Activated CD4-positive, alpha-beta T cell treated with anti-CD3 and anti-CD28 coated beads, Interleukin-2, amount 10 ng/mL, durations not matched to agents 7 days and 5 days (primary cell): ENCODE measurements around the gene TSTD1. TPM values are rescaled to one million over a fixed set of nuclear protein-coding genes. Genes with fewer than 3 reads are reported as not detected.
A peak's percentile ranks its signal among the peaks of the same experiment; 100 is the strongest.
"Not testable (repeated sequence)": the region's sequence is repeated elsewhere in the genome, so short reads cannot be mapped to it uniquely, and the experiment has no call there.

Experiments used
- CTCF ChIA-PET: fragments of 350-600 bp; sonication (Branson Sonifier 250); formaldehyde crosslinking; loops from one replicate; lab custom pipeline; 2021; ENCODE audit warnings: antibody characterized with exemption; lab: Charles Lee
- POLR2A ChIA-PET: fragments of 350-600 bp; sonication (Branson Sonifier 250); formaldehyde crosslinking; loops from one replicate; lab custom pipeline; 2021; ENCODE audit warnings: antibody characterized with exemption; lab: Charles Lee
- DNase-seq: peaks from one replicate; pipeline ENCODE4 v3.0.0-alpha.2; 2020
- H3K27ac Mint-ChIP-seq: one replicate; pipeline ENCODE4 v1.8.0; 2021; ENCODE audit warnings: mild to moderate bottlenecking, moderate library complexity, mixed read lengths
- H3K27me3 Mint-ChIP-seq: one replicate; pipeline ENCODE4 v1.8.0; 2021; ENCODE audit warnings: mixed read lengths
- H3K36me3 Mint-ChIP-seq: one replicate; pipeline ENCODE4 v1.8.0; 2021; ENCODE audit warnings: low read depth, mixed read lengths
- H3K4me1 Mint-ChIP-seq: one replicate; pipeline ENCODE4 v1.8.0; 2021; ENCODE audit warnings: mixed read lengths
- H3K4me3 Mint-ChIP-seq: one replicate; pipeline ENCODE4 v1.8.0; 2021; ENCODE audit warnings: mild to moderate bottlenecking, moderate library complexity, mixed read lengths
- H3K9me3 Mint-ChIP-seq: one replicate; pipeline ENCODE4 v1.8.0; 2021; ENCODE audit warnings: mixed read lengths
- total RNA-seq, 2 experiments: library from RNA; stranded (reverse); gene quantifications; one replicate each; pipeline ENCODE4 v1.2.3, GENCODE V29; 2021

The TSTD1 gene
- total RNA-seq, 2 experiments from 2014 or later, result 33.5 to 43.6 TPM

GRCh38 chr1:161066694-161067093 is 27.9 kb upstream of the TSTD1 start:
- no peaks in the 10 kb centered on the region for H3K9me3 Mint-ChIP-seq
- H3K27me3 Mint-ChIP-seq, result no peaks in the 10 kb centered on the region
- H3K27ac Mint-ChIP-seq, result peak overlapping the region; percentile 99
- POLR2A ChIA-PET, result interaction anchor here (0.6 kb wide), 1 partner anchor 32 kb away, joined by 4 read pairs; the partner anchor contains the start of gene KLHDC9
- H3K36me3 Mint-ChIP-seq, result peaks cover 56% of the 10 kb centered on the region
- peak overlapping the region; percentile 93 for H3K4me3 Mint-ChIP-seq
- CTCF ChIA-PET, result interaction anchor here (1.9 to 13.5 kb wide), 3 partner anchors 12 to 30 kb away, joined by 6 to 185 read pairs (median 50); partner anchors contain the start of genes KLHDC9 and USF1
- peaks cover 70% of the 10 kb centered on the region for H3K4me1 Mint-ChIP-seq
- DNase-seq, result no peak

GRCh38 chr1:161065681-161066080 is 26.9 kb upstream of the TSTD1 start:
- H3K27me3 Mint-ChIP-seq, H3K9me3 Mint-ChIP-seq, POLR2A ChIA-PET, H3K27ac Mint-ChIP-seq, DNase-seq: not testable (repeated sequence)
- CTCF ChIA-PET, result interaction anchor here (0.7 to 8.5 kb wide), 3 partner anchors 11 to 52 kb away, joined by 3 to 50 read pairs (median 5); partner anchors contain the start of genes NIT1, PFDN2 and USF1
- H3K36me3 Mint-ChIP-seq, result peaks cover 60% of the 10 kb centered on the region
- peaks cover 67% of the 10 kb centered on the region for H3K4me1 Mint-ChIP-seq
- peak overlapping the region; percentile 27 for H3K4me3 Mint-ChIP-seq

GRCh38 chr1:161063936-161064335 is 25.2 kb upstream of the TSTD1 start:
- H3K27me3 Mint-ChIP-seq, H3K9me3 Mint-ChIP-seq, DNase-seq, POLR2A ChIA-PET: not testable (repeated sequence)
- H3K4me3 Mint-ChIP-seq, result peak overlapping the region; percentile 31
- peak overlapping the region; percentile 72 for H3K27ac Mint-ChIP-seq
- H3K36me3 Mint-ChIP-seq, result peaks cover 67% of the 10 kb centered on the region
- CTCF ChIA-PET, result interaction anchor here (8.5 kb wide), 1 partner anchor 18 kb away, joined by 50 read pairs; the partner anchor contains the start of gene USF1
- peaks cover 70% of the 10 kb centered on the region for H3K4me1 Mint-ChIP-seq

GRCh38 chr1:161061419-161061818 is 22.7 kb upstream of the TSTD1 start:
- no peak overlapping the region for H3K4me3 Mint-ChIP-seq
- no peak overlapping the region for H3K27ac Mint-ChIP-seq
- no peak for DNase-seq
- POLR2A ChIA-PET, result no interaction called here
- no peaks in the 10 kb centered on the region for H3K9me3 Mint-ChIP-seq
- peaks cover 58% of the 10 kb centered on the region for H3K36me3 Mint-ChIP-seq
- CTCF ChIA-PET, result interaction anchor here (1.1 to 1.2 kb wide), 2 partner anchors 11 to 36 kb away, joined by 4 to 7 read pairs; partner anchors contain the start of gene KLHDC9
- H3K4me1 Mint-ChIP-seq, result peaks cover 61% of the 10 kb centered on the region
- H3K27me3 Mint-ChIP-seq, result no peaks in the 10 kb centered on the region

GRCh38 chr1:161059293-161059692 is 20.5 kb upstream of the TSTD1 start:
- H3K9me3 Mint-ChIP-seq, result no peaks in the 10 kb centered on the region
- peaks cover 51% of the 10 kb centered on the region for H3K4me1 Mint-ChIP-seq
- no peak overlapping the region for H3K4me3 Mint-ChIP-seq
- no peaks in the 10 kb centered on the region for H3K27me3 Mint-ChIP-seq
- H3K36me3 Mint-ChIP-seq, result peaks cover 66% of the 10 kb centered on the region
- ChIA-PET POLR2A (no interaction called here), CTCF (interaction anchor here (0.8 to 2.0 kb wide), 3 partner anchors 13 to 40 kb away, joined by 3 to 7 read pairs (median 3); partner anchors contain the start of gene USF1)
- no peak for DNase-seq
- no peak overlapping the region for H3K27ac Mint-ChIP-seq

- H3K27me3 Mint-ChIP-seq, result no peaks in the 10 kb centered on the region
- POLR2A ChIA-PET, result no interaction called here
Measured at GRCh38 chr1:161054805-161055204, 16.0 kb upstream of the TSTD1 start.

GRCh38 chr1:161054232-161054631 is 15.5 kb upstream of the TSTD1 start:
- H3K27ac Mint-ChIP-seq, result no peak overlapping the region
- ChIA-PET POLR2A (no interaction called here), CTCF (interaction anchor here (1.0 to 3.0 kb wide), 6 partner anchors 9 to 60 kb away, joined by 4 to 13 read pairs (median 6); partner anchors contain the start of genes TSTD1 and USF1)
- no peak overlapping the region for H3K4me3 Mint-ChIP-seq
- H3K9me3 Mint-ChIP-seq, result no peaks in the 10 kb centered on the region
- no peak for DNase-seq
- peaks cover 29% of the 10 kb centered on the region for H3K4me1 Mint-ChIP-seq
- peaks cover 68% of the 10 kb centered on the region for H3K36me3 Mint-ChIP-seq
- H3K27me3 Mint-ChIP-seq, result no peaks in the 10 kb centered on the region

More at GRCh38 chr1:161054805-161055204, 16.0 kb upstream of the TSTD1 start:
- CTCF ChIA-PET, result interaction anchor here (0.6 to 3.0 kb wide), 9 partner anchors 10 to 130 kb away, joined by 3 to 13 read pairs (median 4); partner anchors contain the start of genes TSTD1 and USF1
- DNase-seq, result no peak
- Mint-ChIP-seq H3K9me3 (no peaks in the 10 kb centered on the region), H3K4me1 (peaks cover 35% of the 10 kb centered on the region), H3K27ac (no peak overlapping the region), H3K4me3 (no peak overlapping the region), H3K36me3 (peaks cover 68% of the 10 kb centered on the region)

DNA sequence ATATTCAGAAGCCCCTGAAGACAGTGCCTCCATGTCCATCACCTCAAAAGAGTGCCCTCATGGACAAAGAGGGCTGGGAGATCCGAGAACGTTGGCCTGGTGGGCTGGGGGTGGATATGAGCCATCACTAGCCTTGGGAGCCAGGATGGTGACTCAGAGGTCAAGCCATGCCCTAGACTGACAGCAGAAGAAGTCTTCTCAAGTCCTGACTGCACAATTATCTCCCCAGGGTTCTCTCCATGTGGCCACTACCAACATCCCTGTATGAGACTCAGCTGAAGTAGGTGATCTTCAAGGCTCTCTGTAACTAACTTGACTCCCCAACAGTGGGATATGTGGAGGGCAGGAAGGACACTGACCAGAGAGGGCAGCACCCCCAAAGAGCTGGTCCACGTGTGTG is 14.1 kb upstream of the TSTD1 start:
- Mint-ChIP-seq H3K36me3 (peaks cover 77% of the 10 kb centered on the region), H3K4me3 (no peak overlapping the region), H3K9me3 (no peaks in the 10 kb centered on the region), H3K27ac (peak overlapping the region; percentile 6), H3K27me3 (no peaks in the 10 kb centered on the region), H3K4me1 (peaks cover 37% of the 10 kb centered on the region)
- POLR2A ChIA-PET, result no interaction called here
- CTCF ChIA-PET, result interaction anchor here (0.6 kb wide), 1 partner anchor 17 kb away, joined by 3 read pairs; the partner anchor contains the start of gene ARHGAP30
- DNase-seq, result no peak

DNA sequence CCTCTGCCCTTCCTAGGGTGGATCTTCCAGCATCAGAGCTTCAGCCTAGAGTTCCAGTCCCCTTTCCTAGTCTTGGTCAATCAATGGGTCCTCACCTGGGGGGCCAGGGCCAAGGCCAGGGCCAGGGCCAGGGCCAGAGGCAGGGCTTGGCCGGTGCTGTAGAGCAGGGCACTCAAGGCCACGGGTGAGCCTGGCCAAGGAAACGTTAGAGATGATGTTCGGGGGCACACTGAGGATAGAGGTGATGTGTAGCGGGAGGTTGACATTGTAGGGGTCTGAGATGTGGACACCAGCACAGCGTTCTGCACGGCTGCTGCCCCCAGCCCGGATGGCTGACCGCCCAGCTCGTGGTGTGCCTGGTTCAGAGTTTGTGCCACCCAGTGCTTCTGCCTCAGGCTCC is 12.5 kb upstream of the TSTD1 start:
- Mint-ChIP-seq H3K4me1 (peaks cover 43% of the 10 kb centered on the region), H3K9me3 (no peaks in the 10 kb centered on the region), H3K4me3 (no peak overlapping the region), H3K27me3 (no peaks in the 10 kb centered on the region), H3K36me3 (peaks cover 74% of the 10 kb centered on the region), H3K27ac (no peak overlapping the region)
- ChIA-PET POLR2A (interaction anchor here (0.7 kb wide), 1 partner anchor 307 kb away, joined by 6 read pairs; no protein-coding TSS in a partner anchor), CTCF (interaction anchor here (0.9 to 2.3 kb wide), 4 partner anchors 14 to 47 kb away, joined by 3 to 9 read pairs (median 4); partner anchors contain the start of gene ARHGAP30)
- DNase-seq, result no peak

GRCh38 chr1:161048949-161049722 is 10.4 kb upstream of the TSTD1 start:
- Mint-ChIP-seq H3K27me3 (no peaks in the 10 kb centered on the region), H3K27ac (peak overlapping the region; percentile 48), H3K4me3 (no peak overlapping the region), H3K4me1 (peaks cover 46% of the 10 kb centered on the region), H3K36me3 (peaks cover 71% of the 10 kb centered on the region), H3K9me3 (no peaks in the 10 kb centered on the region)
- POLR2A ChIA-PET, result no interaction called here
- no peak for DNase-seq
- CTCF ChIA-PET, result interaction anchor here (0.8 to 2.3 kb wide), 3 partner anchors 21 to 49 kb away, joined by 3 to 9 read pairs (median 3); partner anchors contain the start of gene ARHGAP30

DNA sequence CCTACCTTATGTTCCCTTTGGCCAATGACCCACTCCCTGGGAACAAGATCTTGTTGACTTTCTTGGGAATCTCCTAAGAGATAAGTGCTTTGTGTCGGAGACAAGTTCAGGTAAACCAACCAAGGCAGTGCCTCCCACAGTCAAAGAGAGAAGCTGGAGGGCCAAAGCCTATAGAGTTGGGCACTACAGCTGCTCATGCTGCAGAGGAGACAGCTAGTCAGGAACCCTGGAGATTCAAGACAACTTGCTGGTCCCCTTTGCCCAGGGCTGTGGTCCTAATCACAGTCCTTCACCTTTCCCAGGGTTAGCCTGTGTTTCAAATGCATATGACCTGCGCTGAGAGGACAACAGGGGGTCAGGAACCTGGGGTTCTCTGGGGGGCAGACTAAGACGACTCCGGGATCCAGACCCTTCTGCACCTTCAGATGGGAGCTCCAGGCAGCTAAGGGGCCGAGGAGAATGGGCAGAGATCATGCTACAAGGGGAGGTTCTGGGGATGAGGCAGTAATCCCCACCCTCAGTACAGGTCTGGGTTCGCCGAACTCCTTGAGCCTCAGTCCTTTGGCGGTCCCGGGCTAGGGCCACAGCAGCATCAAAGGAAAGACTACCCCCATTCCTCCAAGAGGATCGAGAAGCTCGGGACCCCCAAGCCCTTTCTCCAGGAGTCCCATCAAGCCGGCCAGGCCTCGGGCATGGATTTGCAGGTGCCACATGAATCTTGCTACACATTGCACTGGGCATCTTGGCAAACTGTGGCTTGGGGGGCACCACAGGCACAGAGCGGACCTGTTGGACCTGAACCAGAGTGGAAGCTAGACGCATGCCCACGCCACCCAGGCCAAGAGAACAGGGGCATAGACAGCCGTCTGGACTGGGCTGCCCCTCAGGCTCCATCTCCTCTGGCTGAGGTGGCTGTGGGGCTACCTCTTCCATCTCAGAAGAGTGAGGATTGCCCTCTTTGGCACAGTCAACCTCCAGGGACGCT is 9.0 kb upstream of the TSTD1 start:
- no peaks in the 10 kb centered on the region for H3K9me3 Mint-ChIP-seq
- POLR2A ChIA-PET, result interaction anchor here (0.8 kb wide), 1 partner anchor 24 kb away, joined by 3 read pairs; no protein-coding TSS in a partner anchor
- H3K4me1 Mint-ChIP-seq, result peaks cover 47% of the 10 kb centered on the region
- H3K27ac Mint-ChIP-seq, result peak overlapping the region; percentile 97
- CTCF ChIA-PET, result interaction anchor here (2.0 to 4.9 kb wide), 4 partner anchors 10 to 50 kb away, joined by 7 to 50 read pairs (median 14); partner anchors contain the start of genes ARHGAP30, F11R, KLHDC9 and TSTD1
- H3K4me3 Mint-ChIP-seq, result peak overlapping the region; percentile 18
- no peaks in the 10 kb centered on the region for H3K27me3 Mint-ChIP-seq
- peaks cover 66% of the 10 kb centered on the region for H3K36me3 Mint-ChIP-seq
- DNase-seq, result no peak
